ENCODE measurements around the gene GRID1.

GRCh38 chr10:86024281-86025041 lies 342.1 kb downstream of the GRID1 start:
- no peak for TF ChIP-seq CREB1 (CRISPR knock-in tag; IDR thresholded peaks at IDR 0.05)
- no peak for TF ChIP-seq ATF3 (CRISPR knock-in tag; conservative IDR thresholded peaks at IDR 0.05)
- no peak for TF ChIP-seq ZSCAN18 (CRISPR knock-in tag; IDR thresholded peaks at IDR 0.05)
- no peak for TF ChIP-seq CTCF (IDR thresholded peaks at IDR 0.05)
- no peak for TF ChIP-seq SMAD3 (CRISPR knock-in tag; IDR thresholded peaks at IDR 0.05; ENCODE audit: borderline replicate concordance)
- no peak for TF ChIP-seq USF2 (CRISPR knock-in tag; IDR thresholded peaks at IDR 0.05)
- no peak for TF ChIP-seq MAX (CRISPR knock-in tag; IDR thresholded peaks at IDR 0.05)

Measured in WTC11 (cell line).